SK-N-SH treated with all-trans-retinoic acid at 6 μM for 48 hours (cell line): ENCODE results near the gene TRAM1L1.

Experiments
- ARNTL ChIP-seq: fragments of 450-650 bp; formaldehyde crosslinking; IDR thresholded peaks from 2 replicates; pipeline ENCODE4 v1.5.0; 2020; ENCODE audit warnings: low read depth, mild to moderate bottlenecking, moderate library complexity, borderline replicate concordance
- CREB5 ChIP-seq: fragments of 250-450 bp; sonication (Bioruptor Pico); IDR thresholded peaks from 2 replicates; pipeline ENCODE4 v1.5.1; 2020; ENCODE audit warnings: low read depth, mild to moderate bottlenecking, moderate library complexity
- CSRNP3 ChIP-seq: fragments of 250-450 bp; sonication (Bioruptor Pico); IDR thresholded peaks from 2 replicates; pipeline ENCODE4 v1.5.1; 2021; ENCODE audit warnings: mild to moderate bottlenecking, moderate library complexity
- GLIS3 ChIP-seq: fragments of 250-450 bp; sonication (Bioruptor Pico); IDR thresholded peaks from 2 replicates; pipeline ENCODE4 v1.5.0; 2020; ENCODE audit warnings: mild to moderate bottlenecking, moderate library complexity
- PATZ1 ChIP-seq: fragments of 250-450 bp; sonication (Bioruptor Pico); IDR thresholded peaks from 2 replicates; pipeline ENCODE4 v1.8.0; 2020; ENCODE audit warnings: mild to moderate bottlenecking, moderate library complexity, borderline replicate concordance
- POU6F1 ChIP-seq: fragments of 250-450 bp; sonication (Bioruptor Pico); IDR thresholded peaks from 2 replicates; pipeline ENCODE4 v1.8.0; 2021; ENCODE audit warnings: low read depth, mild to moderate bottlenecking, moderate library complexity, borderline replicate concordance
- RARB ChIP-seq: fragments of 250-450 bp; sonication (Bioruptor Pico); IDR thresholded peaks from 2 replicates; pipeline ENCODE4 v1.8.0; 2021; ENCODE audit warnings: mild to moderate bottlenecking, moderate library complexity
- SNAI2 ChIP-seq: fragments of 250-450 bp; sonication (Bioruptor Pico); IDR thresholded peaks from 2 replicates; pipeline ENCODE4 v1.5.0; 2020; ENCODE audit warnings: mild to moderate bottlenecking, moderate library complexity
- TCF4 ChIP-seq: fragments of 250-450 bp; sonication (Bioruptor Pico); IDR thresholded peaks from 2 replicates; pipeline ENCODE4 v1.8.0; 2021; ENCODE audit warnings: mild to moderate bottlenecking, moderate library complexity, borderline replicate concordance
- ZC3H10 ChIP-seq: fragments of 250-450 bp; sonication (Bioruptor Pico); IDR thresholded peaks from 2 replicates; pipeline ENCODE4 v1.5.1; 2021; ENCODE audit warnings: mild to moderate bottlenecking, moderate library complexity
- ZFP3 ChIP-seq: fragments of 250-450 bp; sonication (Bioruptor Pico); IDR thresholded peaks from 2 replicates; pipeline ENCODE4 v1.5.0; 2020; ENCODE audit warnings: mild to moderate bottlenecking, moderate library complexity
- ZFP30 ChIP-seq: fragments of 450-650 bp; formaldehyde crosslinking; IDR thresholded peaks from 2 replicates; pipeline ENCODE4 v1.5.0; 2022; ENCODE audit warnings: mild to moderate bottlenecking, moderate library complexity

- TF ChIP-seq PATZ1 (CRISPR knock-in tag) (no peak), ZFP30 (CRISPR knock-in tag) (no peak), ZC3H10 (CRISPR knock-in tag) (no peak), GLIS3 (no peak), CREB5 (CRISPR knock-in tag) (no peak), ARNTL (no peak), TCF4 (CRISPR knock-in tag) (no peak), SNAI2 (no peak), POU6F1 (no peak), CSRNP3 (CRISPR knock-in tag) (no peak), RARB (CRISPR knock-in tag) (no peak), ZFP3 (CRISPR knock-in tag) (no peak)
Observed at GRCh38 chr4:117068120-117068519, 17.3 kb downstream of the TRAM1L1 start.
